ENCODE results near the gene HTATSF1.

- TF ChIP-seq SIN3A (IDR thresholded peaks at IDR 0.05; ENCODE audit: low read depth) (no peak), POLR2A (IDR thresholded peaks at IDR 0.05; ENCODE audit: borderline replicate concordance, extremely low read depth, insufficient read depth, insufficient read length) (no peak)
These were observed 21.7 kb downstream of the HTATSF1 start for GRCh38 chrX:136519069-136519468.
